HG03139 (cell line): ENCODE data around the gene NOC4L.
A peak's percentile ranks its signal among the peaks of the same experiment; 100 is the strongest.

Experiments
- ATAC-seq: cut with Tn5 transposase; IDR thresholded peaks from one replicate; pipeline ENCODE4 v1.9.1; 2021; ENCODE audit not compliant: unreplicated experiment

NOC4L gene

DNA sequence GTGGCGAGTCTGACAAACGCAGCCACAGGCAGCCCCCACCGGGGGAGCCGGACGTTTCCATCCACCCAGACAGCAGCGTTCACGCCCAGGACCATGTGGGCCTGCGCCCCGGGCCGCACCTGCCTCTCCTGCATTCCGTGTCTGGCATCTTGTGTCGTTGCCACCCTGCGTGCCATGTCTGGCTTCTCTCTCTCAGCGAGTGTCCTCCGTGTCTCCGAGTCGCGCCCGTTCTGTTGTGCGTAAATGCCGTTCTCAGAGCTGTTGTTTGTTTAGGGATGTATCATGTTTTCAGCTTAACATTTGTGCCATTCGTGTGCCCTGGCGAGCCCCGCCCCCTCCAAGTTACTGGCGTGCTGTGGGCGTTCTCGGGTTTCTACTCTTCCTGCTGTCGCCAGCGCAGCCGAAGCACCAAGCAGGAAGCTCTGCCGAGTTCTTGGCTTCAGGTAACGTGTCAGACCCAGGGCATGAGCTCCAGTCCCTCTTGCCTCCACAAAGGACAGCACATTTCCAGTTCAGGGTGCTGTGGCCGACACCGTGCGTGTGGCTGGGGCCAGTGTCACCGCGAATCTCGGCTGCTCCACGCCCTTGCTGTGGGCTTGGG lies 34.6 kb downstream of the NOC4L start:
- ATAC-seq = no peak

DNA sequence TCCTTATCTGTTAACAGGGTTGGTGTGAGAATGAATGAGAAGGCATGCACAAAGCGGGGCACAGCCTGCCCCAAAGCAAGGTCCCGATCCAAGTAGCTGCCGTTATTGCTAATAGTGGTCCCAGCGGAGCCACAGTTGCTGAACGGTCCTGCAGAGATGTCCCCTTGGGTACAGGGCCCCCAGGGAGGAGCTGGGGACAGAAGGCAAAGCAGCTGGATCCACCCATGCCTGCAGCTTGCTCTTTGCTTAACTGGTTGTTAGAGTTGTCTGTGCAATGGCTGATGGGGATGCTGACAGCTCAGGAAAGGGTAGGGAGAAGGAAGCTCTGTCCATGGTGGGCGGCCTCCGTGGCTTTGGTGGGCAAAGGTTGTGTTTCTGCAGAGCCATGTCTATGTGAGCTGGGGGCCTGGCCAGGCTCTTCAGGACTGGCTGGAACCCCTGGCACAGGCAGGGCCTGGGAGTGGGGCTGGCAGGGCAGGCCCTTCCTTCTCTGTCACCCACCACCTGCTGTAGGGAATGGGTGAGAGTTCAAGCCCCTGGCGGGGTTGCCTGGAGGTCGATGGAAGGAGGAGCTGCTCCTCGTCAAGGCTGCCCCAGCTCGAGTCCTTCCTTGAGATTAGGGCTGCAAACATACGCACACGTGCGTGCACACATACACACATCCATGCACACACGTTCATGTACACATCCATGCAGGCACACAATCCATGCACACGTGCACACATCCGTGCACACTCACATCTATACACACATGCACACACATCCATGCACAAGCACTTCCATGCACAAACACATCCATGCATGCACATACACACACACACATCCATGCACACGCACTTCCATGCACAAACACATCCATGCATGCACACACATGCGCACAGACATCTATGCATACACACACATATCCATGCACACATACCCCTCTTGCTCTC lies 35.4 kb downstream of the NOC4L start:
- no peak for ATAC-seq

DNA sequence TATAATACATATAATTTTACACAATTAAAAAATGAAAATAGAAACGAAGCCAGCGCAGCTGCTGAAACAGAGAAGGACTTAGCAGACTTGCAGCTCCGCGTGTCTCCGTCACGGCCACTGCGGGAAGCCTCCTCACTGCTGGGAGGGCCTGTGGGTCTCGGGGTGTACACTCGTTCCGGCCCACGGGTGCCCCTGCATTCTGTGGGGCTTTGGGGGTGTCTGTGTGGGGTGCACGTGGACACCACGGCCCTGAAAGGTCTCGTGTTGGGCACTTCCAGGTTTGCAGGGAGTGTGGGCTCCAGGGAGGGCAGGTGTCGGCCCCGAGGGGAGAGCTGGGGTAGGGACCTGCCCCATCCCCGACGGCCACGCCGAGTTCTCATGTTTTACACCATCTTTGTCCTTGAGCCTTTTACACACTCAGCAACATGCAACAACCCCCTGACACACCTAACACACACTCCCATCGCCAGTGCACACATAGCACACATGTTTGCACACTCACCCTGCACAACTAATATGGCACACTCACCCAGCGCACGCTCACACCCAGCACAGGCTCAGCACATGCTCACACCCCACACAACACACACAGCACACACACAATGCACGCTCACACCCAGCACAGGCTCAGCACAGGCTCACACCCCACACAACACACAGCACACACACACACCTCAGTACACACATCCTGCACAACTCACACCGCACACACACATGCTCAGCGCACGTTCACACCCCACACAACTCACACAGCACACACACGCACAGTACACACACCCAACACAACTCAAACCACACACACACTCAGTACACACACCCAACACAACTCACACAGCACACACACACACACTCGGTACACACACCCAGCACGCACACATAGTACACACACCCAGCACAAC lies 36.6 kb downstream of the NOC4L start:
- no peak for ATAC-seq

DNA sequence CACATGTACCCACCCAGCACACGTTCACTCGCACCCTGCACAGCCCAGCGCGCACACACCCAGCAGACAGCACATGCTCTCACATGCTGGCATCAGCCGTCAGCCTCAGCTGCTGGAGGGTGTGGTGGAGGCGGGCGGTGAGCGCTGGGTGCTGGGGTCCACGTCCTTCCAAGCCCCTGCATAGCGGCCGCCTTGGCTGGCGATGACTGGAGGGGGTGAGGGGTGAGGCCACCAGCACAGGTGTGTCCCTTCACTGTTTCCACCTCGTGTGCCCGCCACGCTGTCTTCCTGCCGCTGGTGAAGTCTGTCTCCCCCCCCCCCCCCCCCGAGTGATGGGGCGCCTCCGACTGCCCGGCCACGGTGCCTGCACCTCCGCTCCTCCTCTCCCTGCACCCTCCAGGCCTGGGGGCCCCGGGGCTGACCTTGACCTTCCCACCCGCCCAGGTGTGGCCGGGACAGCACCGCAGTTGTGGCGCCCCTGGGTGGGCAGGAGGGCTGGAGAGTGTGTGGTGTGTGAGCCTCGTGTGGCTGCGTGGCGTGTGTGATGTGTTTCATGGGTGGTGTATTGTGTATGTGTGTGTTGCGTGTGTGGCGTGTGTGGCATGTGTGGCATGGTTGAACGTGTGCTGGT lies 37.4 kb downstream of the NOC4L start:
- ATAC-seq = no peak

DNA sequence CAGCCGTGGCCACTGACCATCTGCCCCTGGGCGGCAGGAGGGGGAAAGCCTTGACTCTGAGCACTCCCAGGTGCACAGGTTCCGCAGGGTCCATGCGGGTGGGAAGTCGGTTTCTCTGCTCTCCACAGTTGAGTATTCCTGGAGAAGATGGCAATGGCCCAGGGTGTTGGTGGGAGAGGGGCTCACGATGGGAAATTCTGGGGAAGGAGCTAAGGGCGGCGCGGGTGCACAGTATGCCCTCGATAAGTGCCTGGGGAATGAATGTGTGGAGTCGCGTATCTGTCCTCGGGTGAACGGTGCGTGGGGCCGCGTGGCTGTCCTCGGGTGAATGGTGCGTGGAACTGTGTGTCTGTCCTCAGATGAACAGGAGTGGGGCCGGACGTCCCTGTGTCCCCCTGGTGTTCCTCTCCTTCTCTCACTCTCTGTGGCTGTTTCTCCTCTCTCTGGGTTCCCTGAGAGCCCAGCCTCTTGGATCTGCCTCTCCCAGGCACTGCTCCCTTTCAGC lies 38.0 kb downstream of the NOC4L start:
- no peak for ATAC-seq

DNA sequence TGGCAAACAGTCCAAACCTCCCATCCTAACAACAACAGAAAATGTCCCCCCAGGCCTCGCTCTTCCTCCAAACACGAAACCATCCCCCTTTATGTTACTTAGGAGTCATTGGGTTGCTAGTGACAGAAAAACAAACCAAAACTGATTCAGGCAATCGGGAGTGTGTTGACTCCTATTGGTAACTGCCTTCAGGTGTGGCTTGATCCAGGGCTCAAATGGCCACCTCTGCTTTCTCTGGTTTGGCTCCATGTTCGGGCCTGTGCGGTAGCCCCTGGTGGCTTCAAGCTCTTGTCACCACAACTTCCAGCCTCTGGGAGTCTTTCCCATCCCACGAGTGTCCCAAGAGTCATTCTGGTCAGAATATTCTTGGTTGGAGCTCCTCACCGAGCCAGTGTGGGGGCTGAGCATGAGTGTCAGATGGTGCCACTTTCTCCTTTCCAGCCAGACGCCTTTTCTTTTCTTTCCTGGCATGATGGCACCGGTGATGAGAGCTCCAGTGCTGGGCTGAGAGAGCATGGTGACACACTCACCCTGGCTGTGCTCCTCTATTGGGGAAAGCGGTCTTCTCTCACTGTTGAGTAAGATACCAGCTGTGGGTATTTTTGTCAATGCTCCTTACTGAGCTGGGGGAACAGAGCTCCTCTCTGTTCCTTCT lies 38.6 kb downstream of the NOC4L start:
- no peak for ATAC-seq

DNA sequence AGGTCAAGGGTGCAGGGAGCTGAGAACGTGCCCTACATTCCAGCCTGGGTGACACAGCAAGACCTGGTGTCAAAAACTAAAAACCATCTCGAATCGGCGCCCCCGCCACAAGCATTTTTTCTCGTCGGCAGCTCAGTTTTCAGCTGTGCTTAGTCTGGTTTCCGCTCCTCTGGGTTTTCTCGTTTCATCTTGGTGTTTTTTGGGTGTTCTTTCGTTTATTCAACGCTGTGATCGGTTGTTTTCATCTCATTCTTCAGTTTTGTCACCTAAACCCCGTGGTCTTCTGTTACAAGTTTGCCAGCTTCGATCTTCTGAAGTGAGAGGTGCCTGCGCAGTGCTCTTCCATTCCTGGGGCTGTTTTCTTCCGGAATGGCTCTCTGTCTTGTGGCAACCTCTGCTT lies 41.4 kb downstream of the NOC4L start:
- ATAC-seq = no peak

DNA sequence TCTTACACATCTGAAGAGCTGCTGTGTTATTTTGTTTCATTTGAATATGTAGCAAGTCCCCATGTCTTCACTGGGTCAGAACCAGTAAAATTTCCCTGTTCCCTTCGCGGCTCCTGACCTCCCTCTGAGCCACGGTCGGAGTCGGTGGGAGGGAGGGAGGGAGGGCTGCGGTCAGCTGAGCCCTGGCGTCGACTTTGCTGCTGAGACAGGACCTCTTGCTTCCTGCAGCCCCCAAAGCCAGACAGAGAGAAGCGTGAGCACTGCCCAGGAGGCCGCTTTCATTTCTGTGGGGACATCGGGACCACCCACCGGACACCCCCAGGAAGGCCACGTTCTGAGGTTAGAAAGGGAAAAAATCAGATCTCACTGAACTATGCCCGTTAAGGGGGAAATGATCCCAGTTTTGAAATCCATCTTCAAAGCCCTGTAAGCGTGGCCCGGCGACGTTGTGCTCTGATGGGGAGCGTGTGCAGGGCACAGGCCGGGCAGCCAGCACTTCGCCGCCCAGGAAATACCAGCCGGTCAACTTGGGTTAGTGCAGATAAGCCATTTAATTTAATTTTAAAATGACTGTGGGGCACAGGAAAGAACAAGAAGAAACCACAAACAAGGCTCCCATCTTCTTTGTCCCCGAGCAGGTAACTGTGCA lies 42.1 kb downstream of the NOC4L start:
- ATAC-seq = no peak

DNA sequence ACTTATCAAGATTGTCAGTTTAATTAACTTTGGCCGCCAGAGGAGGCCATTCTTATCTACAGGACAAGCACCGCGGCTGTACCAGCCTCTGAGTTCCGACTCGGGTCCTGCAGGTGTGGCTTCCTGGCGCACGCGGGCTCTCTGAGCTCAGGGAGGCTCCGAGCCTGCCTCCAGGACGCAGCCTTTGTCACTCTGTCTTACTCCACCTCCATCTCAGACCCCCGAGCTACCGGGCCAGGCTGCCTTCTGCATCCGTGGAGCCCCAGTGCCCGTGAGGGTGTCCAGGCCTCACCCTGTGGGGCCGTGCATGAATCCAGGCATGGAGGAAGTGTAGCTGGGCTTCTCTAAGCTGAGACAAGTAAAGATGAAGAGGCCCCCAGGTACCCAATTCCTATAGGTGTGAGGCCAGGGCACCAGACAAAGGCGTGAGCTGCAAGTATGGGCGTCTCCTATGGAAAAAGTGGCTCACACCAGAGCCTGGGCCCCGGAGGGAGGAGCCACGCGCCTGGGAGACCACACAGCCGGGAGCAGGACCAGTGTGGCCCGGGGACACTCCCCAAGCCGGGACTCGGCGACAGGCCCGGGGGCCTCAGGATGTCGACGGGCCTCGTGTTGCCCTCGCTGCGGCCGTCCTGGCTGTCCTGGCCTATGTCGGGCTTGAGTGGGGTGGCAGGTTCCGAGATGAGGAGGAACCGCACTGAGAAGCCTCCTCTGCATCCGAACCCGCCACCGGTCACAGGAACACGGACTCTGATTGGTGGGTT lies 42.8 kb downstream of the NOC4L start:
- no peak for ATAC-seq

DNA sequence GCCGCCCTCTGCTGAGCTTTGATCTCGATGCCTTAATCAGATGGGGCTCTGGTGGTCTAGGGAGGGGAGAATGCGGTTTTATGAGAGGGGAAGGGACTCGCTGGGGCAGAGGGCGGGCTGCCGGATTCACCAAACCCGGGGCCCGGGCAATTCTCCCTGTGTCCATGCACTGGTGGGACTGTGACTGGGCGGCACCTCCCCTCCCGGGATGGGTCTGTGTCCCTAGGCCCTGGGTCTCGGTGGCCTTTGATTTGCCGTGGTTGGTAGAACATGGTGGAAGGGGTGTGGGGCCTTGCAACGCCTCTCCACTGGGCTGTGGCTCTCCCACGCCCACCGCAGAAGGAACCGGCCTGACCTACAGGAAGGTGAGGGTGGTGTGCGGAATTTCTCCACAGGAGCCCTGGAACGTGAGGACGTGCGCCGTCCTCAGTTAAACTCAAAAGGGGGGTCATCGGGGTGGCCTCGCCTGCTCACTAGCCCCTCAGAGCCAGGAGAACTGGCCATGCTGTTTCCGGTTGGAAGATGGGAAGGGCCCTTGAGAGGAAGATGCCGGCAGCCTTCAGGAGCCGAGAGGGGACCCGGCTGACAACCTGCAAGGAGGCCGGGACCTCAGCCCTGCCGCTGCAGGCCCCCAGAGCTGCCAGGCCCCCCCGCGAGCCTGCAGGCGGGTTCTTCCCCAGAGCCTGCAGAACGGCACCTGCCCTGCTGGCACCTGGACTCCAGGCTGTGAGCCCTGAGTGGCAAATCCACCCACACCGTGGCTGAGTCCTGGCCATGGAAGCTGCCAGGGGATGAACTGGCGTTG lies 43.6 kb downstream of the NOC4L start:
- ATAC-seq = no peak

DNA sequence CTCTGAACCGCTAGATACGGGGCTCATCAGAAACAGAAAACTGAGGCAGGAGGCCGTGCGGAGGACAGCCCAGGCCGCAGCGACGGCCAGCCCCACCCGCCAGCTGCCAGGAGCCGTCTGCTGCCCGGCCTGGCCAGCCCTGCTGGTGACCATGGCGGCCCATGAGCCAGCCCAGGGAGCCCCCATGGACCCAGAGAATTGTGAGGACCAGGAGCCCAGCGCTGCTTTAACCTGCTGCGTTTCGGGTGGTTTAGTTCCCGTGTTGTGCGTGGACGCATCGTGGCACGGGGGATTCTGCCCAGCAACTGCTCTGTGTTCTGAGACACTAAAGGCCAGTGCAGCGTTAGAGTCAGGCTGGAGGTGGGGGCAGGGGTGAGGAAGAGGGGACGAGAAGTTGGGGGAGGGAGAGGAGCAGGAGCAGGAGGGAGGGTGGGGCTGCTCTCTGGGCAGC lies 44.2 kb downstream of the NOC4L start:
- ATAC-seq = no peak

DNA sequence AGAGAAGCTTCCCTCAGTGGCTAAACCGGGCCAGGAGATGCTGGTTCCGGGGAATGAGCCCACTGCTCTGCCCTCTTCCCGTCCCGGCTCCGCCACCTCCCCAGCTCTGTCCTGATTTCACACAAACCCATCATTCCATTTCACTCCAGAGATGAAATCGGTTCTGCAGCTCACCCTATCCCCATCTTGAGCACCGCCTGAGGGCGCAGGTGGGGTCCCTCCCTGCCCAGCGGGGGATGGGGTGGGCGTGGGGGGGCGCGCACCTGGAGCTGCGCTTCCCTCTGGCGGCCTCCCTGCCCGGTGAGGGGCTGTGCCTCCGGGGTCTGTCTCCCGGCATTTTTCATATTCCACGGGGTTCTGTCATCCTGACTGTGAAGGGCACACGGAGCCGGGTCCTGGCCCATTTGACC lies 44.7 kb downstream of the NOC4L start:
- no peak for ATAC-seq

DNA sequence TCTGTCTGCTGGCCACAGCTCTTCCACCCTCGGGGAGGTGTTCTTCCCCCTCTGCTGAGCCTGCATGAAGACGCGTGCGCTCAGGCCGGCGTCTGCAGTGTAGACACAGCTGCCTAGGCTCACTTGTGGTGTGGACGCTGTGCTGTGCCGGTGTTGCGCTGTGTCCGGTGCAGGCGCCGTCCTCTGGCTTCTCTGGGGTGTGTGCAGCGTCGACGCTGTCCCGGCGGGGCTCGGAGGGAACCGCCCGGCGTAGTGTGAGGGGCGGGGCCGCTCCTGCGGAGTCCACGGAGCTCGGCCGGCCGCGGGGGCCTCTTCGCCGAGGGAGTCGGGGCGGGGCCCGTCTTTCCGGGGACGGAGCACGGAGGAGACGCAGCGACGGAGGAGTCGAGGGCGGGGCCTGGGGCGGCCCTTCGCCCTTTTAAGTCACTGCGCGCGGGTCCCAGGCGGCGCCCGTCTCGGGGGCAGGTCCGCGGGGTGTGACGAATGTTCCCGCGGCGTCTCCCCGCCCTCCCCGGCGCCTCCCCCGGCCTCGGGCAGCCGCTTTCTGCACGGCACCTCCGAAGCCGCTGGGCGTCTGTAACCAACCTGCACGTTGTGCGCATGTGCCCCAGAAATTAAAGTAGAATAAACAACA lies 45.2 kb downstream of the NOC4L start:
- peak; percentile 85 for ATAC-seq

DNA sequence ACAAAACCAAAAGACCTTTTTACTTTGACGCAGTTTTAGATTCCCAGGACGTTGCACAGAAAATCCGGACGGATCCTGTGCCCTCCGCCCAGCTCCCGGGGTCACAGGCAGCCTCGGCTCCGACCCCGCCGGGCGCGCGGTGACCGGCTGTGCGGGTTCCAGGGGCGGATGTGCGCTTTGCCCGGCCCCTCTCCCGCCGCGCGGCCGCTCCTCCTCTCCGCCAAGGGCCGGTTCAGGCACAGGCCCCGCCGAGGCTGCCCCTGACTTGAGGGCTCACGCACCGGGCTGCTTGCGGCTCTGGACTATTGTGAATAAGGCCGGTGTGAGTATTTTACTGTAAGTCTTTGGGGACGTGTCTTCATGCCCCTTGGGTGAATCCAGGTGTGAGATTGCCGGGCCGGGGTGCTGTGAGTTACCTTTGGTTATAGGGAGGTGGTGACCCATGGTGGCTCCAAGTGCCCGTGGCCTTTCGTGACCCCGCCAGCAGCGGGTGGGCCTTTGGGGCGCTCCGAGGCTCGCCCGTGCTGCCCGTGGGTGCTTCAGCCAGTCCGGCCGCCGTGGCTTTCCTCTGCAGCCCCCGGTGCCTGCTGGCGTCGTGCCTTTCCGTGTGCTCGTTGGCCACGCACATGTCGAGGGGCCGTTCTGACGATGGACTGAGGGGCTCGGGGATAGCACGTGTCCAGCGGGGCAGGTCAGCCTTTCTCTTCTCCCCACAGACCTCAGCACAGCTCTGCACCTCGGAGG lies 45.9 kb downstream of the NOC4L start:
- ATAC-seq = peak; percentile 17

DNA sequence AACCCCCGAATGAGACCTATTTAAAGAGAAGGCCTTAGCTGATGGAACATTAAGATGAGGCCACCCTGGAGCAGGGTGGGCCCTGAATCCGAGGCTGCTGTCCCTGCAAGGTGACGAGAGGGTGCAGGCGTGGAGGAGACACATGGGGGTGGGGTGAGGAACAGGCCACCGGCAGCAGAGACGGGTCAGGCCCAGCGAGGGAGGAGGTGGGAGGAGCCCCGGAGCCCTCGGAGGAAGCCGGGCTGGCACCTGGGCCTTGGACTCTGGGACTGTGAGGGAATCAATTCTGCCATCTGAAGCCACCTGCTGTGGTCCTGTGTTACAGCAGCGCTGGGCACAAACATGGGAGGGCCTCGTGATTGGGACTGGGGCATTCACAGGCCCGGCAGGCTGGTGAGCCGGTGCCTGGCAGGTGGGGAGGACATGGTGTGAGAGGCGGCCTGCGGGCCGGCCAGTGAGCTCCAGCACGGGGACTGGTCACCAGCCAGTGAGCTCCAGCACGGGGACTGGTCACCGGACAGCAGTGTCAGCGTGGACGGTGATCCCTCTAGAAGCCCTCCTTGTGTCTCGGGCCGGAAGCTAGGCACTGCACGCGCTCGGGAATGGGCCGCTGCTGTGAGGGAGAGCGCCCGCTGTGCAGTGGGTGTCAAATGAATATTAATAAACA lies 46.7 kb downstream of the NOC4L start:
- no peak for ATAC-seq

DNA sequence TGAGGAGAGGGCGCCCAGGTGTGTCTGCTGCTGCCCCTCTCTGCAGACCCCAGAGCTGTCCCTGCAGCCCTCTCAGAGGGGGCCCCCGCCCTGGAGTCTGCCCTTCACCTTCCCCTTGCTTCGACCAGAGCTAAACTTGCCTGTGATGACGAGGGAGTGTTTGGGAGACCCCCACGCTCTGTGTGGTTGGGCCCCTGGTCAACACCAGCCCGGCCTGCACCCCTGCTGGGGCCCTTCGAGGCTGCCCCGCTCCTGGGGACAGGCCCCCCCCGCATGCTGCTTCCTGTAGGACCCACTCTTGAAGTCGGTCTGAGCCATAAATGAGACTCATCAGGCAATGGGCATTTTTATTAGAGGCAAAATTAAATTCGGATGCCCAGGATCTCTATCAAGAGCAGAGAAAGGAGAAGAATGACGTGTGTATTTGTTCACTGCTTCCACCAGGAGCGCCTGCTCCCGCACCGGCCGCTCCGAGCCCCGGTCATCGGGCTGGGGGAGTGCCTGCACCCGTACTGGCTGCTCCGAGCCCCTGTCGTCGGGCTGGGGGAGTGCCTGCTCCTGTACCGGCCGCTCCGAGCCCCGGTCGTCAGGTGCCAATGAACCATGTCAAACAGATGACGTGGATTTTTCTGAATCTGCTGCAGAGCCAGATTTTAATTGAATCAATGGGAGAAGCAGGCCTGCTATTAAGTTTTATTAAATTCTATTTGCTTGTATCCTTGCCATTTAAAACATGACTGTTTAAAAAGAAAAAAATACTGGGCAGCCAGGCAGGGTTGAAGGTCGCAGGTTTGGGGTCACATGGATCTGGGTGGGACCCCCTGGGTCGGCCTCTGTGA lies 47.7 kb downstream of the NOC4L start:
- no peak for ATAC-seq
